T-helper 2 cell treated with Interferon-gamma antibody and Interleukin-4, amounts not matched to agents 100 ng/mL and 5 ng/mL, for 36 hours (primary cell): ENCODE data around the gene POLR2A. TPM values are rescaled to one million over a fixed set of nuclear protein-coding genes. Genes with fewer than 3 reads are reported as not detected.

Experiments
- intact Hi-C: fragments of 100-400 bp; cut with micrococcal nuclease; formaldehyde crosslinking; loops from one replicate; pipeline ENCODE4 v1.15.1; 2023
- total RNA-seq: library from RNA; stranded (reverse); gene quantifications from 2 replicates; pipeline ENCODE4 v1.2.3, GENCODE V29; 2022

Gene POLR2A
- total RNA-seq, 1 donor from 2014 or later: 192 TPM

GRCh38 chr17:7478276-7479212 is 5.6 kb upstream of the POLR2A start:
- intact Hi-C loops: loop anchor here (1.0 kb wide), 1 partner anchor 23 kb away; no protein-coding TSS in a partner anchor

- intact Hi-C loops: loop anchor here (1.0 to 10.0 kb wide), 2 partner anchors 24 to 125 kb away; partner anchors contain the start of genes KCTD11 and TMEM95
These were observed 4.7 kb upstream of the POLR2A start, which contains the start of gene ZBTB4 for GRCh38 chr17:7479213-7480088. Gene ZBTB4, minus strand, starts transcription at chr17:7479631. Its CDS starts 12,830 bp downstream, at chr17:7466801.

DNA sequence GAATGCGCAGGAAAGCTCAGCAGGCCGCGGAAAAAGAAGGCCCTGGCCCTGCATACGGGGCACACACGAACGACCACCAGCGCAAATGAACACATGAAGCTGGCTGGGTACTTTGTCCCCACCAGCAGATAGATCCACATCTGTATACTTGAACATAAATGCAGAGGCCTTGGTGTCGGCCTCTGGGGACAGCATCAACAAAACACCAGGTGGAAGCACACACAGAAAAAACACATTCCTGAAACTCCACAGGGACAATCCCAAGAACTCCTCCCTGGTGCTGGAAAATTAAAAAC is 4.1 kb upstream of the POLR2A start:
- intact Hi-C loops: loop anchor here (10.0 kb wide), 1 partner anchor 125 kb away; the partner anchor contains the start of genes KCTD11 and TMEM95

DNA sequence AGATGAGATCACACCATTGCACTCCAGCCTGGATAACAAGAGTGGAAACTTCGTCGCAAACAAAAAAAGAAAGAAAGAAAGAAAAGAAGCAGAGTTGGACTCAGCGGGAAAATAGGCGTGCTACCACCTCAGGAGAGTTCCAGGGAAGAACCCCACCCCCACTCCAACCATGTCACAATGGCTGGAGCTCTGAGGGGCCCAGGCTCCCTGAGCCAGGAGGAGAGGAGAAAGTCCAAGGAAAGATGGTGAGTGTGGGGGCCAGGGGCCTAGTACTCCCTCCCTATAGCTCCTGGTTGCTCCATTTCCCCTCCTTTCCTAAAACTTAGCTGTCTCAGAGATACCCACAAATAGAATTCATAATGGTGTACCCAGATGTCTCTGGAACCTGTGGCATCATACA is 2.9 kb upstream of the POLR2A start, which contains the start of gene SLC35G6:
SLC35G6 (plus strand) TSS at position 172 of the 400 bp plus-strand sequence; CDS start at position 243, 71 bp downstream.
- intact Hi-C loops: loop anchor here (10.0 kb wide), 1 partner anchor 126 kb away; the partner anchor contains the start of genes KCTD11 and TMEM95

- intact Hi-C loops: loop anchor here (10.0 kb wide), 1 partner anchor 127 kb away; the partner anchor contains the start of genes KCTD11 and TMEM95
These were observed 2.1 kb upstream of the POLR2A start for GRCh38 chr17:7481842-7482741.

DNA sequence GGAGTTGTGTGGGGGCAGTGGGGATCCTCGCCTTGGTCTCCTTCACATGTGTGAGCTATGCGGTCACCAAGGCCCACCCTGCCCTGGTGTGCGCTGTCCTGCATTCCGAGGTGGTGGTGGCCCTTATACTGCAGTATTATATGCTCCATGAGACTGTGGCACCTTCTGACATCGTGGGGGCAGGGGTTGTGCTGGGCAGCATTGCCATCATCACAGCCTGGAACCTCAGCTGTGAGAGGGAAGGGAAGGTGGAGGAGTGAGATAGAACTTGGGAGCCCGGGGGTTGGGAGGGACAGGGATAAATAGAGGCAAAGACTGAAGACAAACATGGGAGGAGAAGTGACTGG is 1.5 kb upstream of the POLR2A start:
- intact Hi-C loops: loop anchor here (10.0 kb wide), 1 partner anchor 128 kb away; the partner anchor contains the start of genes KCTD11 and TMEM95

DNA sequence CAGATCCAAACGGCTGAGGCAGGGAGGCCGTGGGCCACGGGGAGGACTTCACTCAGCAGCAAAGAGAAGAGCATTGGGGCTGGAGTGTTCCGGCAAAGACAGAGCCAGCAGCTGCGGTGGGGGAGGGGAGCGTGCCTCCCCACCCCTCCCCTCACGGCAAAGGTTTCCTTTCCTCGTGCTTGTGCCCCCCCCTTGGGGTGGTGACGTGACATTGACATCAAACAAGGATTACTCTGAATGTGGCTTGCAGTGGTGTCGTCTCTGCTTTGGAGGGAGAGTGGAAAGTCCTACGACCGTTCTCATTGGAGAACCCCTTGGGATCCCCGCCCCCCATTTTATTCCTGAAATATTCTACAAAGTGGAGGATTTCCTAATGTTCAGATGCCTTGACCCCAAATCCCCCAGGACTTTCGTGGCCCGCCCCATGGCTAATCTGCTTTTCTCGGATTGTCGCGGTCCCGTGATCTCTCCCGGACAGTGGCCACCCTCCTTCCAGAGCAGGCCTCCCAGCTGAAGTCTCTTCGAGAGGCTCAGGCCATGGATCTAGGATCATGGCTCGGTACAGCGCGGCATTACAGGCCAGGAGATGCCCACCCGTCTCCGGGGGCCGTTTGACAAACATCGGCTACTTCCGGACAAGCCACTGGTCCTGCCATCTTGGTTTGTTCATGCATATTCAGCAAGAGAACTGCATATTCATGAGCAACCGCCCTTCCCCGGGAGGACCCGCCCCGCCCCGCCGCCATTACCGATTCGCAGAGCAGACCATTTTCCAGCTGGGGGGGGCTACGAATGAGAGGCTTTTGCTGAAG is 705 bp upstream of the POLR2A start:
- intact Hi-C loops: loop anchor here (1.0 to 10.0 kb wide), 8 partner anchors 28 to 203 kb away; partner anchors contain the start of genes EIF5A, KCTD11, SENP3 and TMEM102

- intact Hi-C loops: loop anchor here (1.0 to 10.0 kb wide), 8 partner anchors 30 to 202 kb away; partner anchors contain the start of genes EIF5A, KCTD11, SENP3 and TMEM102
These were observed 782 bp downstream of the POLR2A start for GRCh38 chr17:7484919-7485377.

GRCh38 chr17:7486181-7486580 is 2.0 kb downstream of the POLR2A start:
- intact Hi-C loops: loop anchor here (10.0 kb wide), 1 partner anchor 131 kb away; the partner anchor contains the start of genes KCTD11 and TMEM95

DNA sequence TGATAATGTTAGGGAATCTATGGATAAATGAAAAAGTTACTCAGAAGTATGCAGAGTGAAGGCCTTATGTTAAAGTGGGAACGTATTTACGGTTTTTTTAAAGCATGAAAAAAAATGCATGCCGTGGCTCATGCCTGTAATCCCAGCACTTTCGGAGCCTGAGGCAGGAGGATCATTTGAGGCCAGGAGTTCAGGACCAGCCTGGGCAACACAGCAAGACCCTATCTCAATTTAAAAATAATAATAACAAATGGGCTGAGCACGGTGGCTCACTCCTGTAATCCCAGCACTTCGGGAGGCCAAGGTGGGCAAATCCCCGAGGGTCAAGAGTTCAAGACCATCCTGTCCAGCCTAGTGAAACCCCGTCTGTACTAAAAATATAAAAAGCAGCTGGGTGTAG is 6.0 kb downstream of the POLR2A start:
- intact Hi-C loops: no loop called here

- intact Hi-C loops: no loop called here
These were observed 7.4 kb downstream of the POLR2A start for GRCh38 chr17:7491583-7491982.

- intact Hi-C loops: no loop called here
These were observed 9.8 kb downstream of the POLR2A start for GRCh38 chr17:7493941-7494340.

DNA sequence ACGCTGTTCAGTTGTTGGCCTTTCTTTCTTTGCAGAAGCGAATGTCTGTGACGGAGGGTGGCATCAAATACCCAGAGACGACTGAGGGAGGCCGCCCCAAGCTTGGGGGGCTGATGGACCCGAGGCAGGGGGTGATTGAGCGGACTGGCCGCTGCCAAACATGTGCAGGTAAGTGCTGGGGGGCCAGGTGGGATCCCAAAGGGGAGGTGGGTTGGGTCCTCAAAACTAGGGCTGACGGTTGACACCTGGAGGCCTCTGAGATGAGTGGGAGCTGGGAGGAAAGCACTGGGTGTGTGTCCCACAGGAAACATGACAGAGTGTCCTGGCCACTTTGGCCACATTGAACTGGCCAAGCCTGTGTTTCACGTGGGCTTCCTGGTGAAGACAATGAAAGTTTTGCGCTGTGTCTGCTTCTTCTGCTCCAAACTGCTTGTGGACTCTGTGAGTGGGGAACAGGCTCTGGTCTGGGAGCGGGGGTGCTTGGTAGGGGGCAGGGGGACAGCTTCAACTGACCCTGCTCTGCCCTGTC is 11.8 kb downstream of the POLR2A start:
- intact Hi-C loops: no loop called here

GRCh38 chr17:7496470-7497183 is 12.5 kb downstream of the POLR2A start:
- intact Hi-C loops: no loop called here

DNA sequence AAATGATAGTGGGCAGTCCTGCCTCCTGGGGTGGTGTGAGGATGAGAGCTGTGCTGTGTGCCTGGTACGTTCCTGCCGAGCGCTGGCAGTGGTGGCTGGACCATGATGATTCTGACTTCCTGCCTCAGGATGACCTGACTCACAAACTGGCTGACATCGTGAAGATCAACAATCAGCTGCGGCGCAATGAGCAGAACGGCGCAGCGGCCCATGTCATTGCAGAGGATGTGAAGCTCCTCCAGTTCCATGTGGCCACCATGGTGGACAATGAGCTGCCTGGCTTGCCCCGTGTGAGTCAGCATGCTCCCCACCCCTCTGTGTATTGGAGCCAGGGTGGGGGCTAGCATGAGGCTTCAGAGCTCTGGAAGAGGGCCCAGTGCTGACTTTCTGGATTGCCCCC is 13.1 kb downstream of the POLR2A start:
- intact Hi-C loops: no loop called here

DNA sequence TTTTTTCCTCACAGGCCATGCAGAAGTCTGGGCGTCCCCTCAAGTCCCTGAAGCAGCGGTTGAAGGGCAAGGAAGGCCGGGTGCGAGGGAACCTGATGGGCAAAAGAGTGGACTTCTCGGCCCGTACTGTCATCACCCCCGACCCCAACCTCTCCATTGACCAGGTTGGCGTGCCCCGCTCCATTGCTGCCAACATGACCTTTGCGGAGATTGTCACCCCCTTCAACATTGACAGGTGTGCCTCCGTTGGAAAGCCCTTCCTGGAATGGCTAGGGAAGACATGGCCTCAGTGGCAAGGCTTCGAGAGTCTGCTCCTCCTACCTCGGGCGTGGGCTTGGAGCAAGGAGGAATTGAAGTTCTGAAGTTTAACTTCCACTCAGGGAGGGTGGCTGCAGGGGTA is 13.5 kb downstream of the POLR2A start:
- intact Hi-C loops: no loop called here

DNA sequence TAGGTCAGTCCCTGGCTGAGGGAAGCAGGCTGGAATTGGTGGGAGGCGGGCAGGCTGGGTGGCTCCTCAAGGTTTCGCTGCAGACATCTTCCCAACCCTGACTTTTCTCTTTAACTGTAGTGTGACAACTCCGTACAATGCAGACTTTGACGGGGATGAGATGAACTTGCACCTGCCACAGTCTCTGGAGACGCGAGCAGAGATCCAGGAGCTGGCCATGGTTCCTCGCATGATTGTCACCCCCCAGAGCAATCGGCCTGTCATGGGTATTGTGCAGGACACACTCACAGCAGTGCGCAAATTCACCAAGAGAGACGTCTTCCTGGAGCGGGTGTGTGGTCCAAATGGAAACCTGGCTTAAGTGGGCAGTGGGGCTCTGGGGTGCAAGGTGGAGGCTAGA is 15.0 kb downstream of the POLR2A start:
- intact Hi-C loops: no loop called here

DNA sequence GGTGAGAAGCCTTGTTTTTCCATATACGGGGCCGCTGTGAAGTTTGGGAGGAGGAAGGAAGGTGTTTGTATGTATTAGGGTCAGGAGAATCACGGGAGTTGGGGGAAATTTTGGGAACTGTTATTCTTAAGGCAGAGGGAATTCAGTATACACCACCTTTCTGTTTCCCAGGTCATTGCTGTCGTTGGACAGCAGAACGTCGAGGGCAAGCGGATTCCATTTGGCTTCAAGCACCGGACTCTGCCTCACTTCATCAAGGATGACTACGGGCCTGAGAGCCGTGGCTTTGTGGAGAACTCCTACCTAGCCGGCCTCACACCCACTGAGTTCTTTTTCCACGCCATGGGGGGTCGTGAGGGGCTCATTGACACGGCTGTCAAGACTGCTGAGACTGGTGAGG is 17.6 kb downstream of the POLR2A start:
- intact Hi-C loops: no loop called here
